SK-N-SH treated with all-trans-retinoic acid at 6 μM for 48 hours (cell line): ENCODE data around the gene CACNA1H.

Source experiments
- ATAC-seq: fragments of 200-7000 bp; cut with Tn5 transposase; 3 replicates; pipeline ENCODE4 v1.9.1; 2020; ENCODE audit warnings: mild to moderate bottlenecking, moderate library complexity
- ARNTL ChIP-seq: fragments of 450-650 bp; formaldehyde crosslinking; IDR thresholded peaks from 2 replicates; pipeline ENCODE4 v1.5.0; 2020; ENCODE audit warnings: low read depth, mild to moderate bottlenecking, moderate library complexity, borderline replicate concordance
- BACH2 ChIP-seq: fragments of 250-450 bp; sonication (Bioruptor Pico); IDR thresholded peaks from 2 replicates; pipeline ENCODE4 v1.9.0; 2021; ENCODE audit warnings: mild to moderate bottlenecking, borderline replicate concordance
- CSDC2 ChIP-seq: fragments of 250-450 bp; sonication (Bioruptor Pico); IDR thresholded peaks from 2 replicates; pipeline ENCODE4 v1.5.0; 2020; ENCODE audit warnings: mild to moderate bottlenecking, moderate library complexity
- ESRRG ChIP-seq: fragments of 250-450 bp; sonication (Bioruptor Pico); IDR thresholded peaks from 2 replicates; pipeline ENCODE4 v1.6.1; 2021; ENCODE audit warnings: mild to moderate bottlenecking
- GLIS3 ChIP-seq: fragments of 250-450 bp; sonication (Bioruptor Pico); IDR thresholded peaks from 2 replicates; pipeline ENCODE4 v1.5.0; 2020; ENCODE audit warnings: mild to moderate bottlenecking, moderate library complexity
- ISL1 ChIP-seq: fragments of 250-450 bp; sonication (Bioruptor Pico); IDR thresholded peaks from 2 replicates; pipeline ENCODE4 v2.1.2; 2022; ENCODE audit warnings: mild to moderate bottlenecking, moderate library complexity
- PPARA ChIP-seq: fragments of 250-450 bp; sonication (Bioruptor Pico); IDR thresholded peaks from 2 replicates; pipeline ENCODE4 v1.5.0; 2020; ENCODE audit warnings: mild to moderate bottlenecking, borderline replicate concordance
- RARB ChIP-seq: fragments of 250-450 bp; sonication (Bioruptor Pico); IDR thresholded peaks from 2 replicates; pipeline ENCODE4 v1.8.0; 2021; ENCODE audit warnings: mild to moderate bottlenecking, moderate library complexity
- SNAI2 ChIP-seq: fragments of 250-450 bp; sonication (Bioruptor Pico); IDR thresholded peaks from 2 replicates; pipeline ENCODE4 v1.5.0; 2020; ENCODE audit warnings: mild to moderate bottlenecking, moderate library complexity
- TCF4 ChIP-seq: fragments of 250-450 bp; sonication (Bioruptor Pico); IDR thresholded peaks from 2 replicates; pipeline ENCODE4 v1.8.0; 2021; ENCODE audit warnings: mild to moderate bottlenecking, moderate library complexity, borderline replicate concordance
- TOX ChIP-seq: fragments of 250-450 bp; sonication (Bioruptor Pico); IDR thresholded peaks from 2 replicates; pipeline ENCODE4 v1.8.0; 2021; ENCODE audit warnings: mild to moderate bottlenecking, moderate library complexity, borderline replicate concordance
- ZC3H10 ChIP-seq: fragments of 250-450 bp; sonication (Bioruptor Pico); IDR thresholded peaks from 2 replicates; pipeline ENCODE4 v1.5.1; 2021; ENCODE audit warnings: mild to moderate bottlenecking, moderate library complexity
- ZFP3 ChIP-seq: fragments of 250-450 bp; sonication (Bioruptor Pico); IDR thresholded peaks from 2 replicates; pipeline ENCODE4 v1.5.0; 2020; ENCODE audit warnings: mild to moderate bottlenecking, moderate library complexity
- ZFP30 ChIP-seq: fragments of 450-650 bp; formaldehyde crosslinking; IDR thresholded peaks from 2 replicates; pipeline ENCODE4 v1.5.0; 2022; ENCODE audit warnings: mild to moderate bottlenecking, moderate library complexity
- ZNF565 ChIP-seq: fragments of 450-650 bp; formaldehyde crosslinking; conservative IDR thresholded peaks from 2 replicates; pipeline ENCODE4 v1.5.0; 2020; ENCODE audit warnings: low read depth, mild to moderate bottlenecking, moderate library complexity
- ZNF70 ChIP-seq: fragments of 450-650 bp; formaldehyde crosslinking; IDR thresholded peaks from 2 replicates; pipeline ENCODE4 v1.5.0; 2020; ENCODE audit warnings: mild to moderate bottlenecking, moderate library complexity
- ZNF8 ChIP-seq: fragments of 450-650 bp; formaldehyde crosslinking; IDR thresholded peaks from 2 replicates; pipeline ENCODE4 v1.5.0; 2020; ENCODE audit warnings: mild to moderate bottlenecking, moderate library complexity
- TF ChIP-seq, protein P1 (sequence below): fragments of 250-450 bp; sonication (Bioruptor Pico); IDR thresholded peaks from 2 replicates; pipeline ENCODE4 v1.8.0; 2020; ENCODE audit warnings: mild to moderate bottlenecking, moderate library complexity, borderline replicate concordance
- TF ChIP-seq, protein P2 (sequence below): fragments of 250-450 bp; sonication (Bioruptor Pico); IDR thresholded peaks from 2 replicates; pipeline ENCODE4 v1.5.1; 2020; ENCODE audit warnings: low read depth, mild to moderate bottlenecking, moderate library complexity
- TF ChIP-seq, protein P3 (sequence below): fragments of 250-450 bp; sonication (Bioruptor Pico); IDR thresholded peaks from 2 replicates; pipeline ENCODE4 v1.5.0; 2020; ENCODE audit warnings: mild to moderate bottlenecking, moderate library complexity
- TF ChIP-seq, protein P4 (sequence below): fragments of 250-450 bp; sonication (Bioruptor Pico); IDR thresholded peaks from 2 replicates; pipeline ENCODE4 v1.8.0; 2021; ENCODE audit warnings: low read depth, mild to moderate bottlenecking, moderate library complexity, borderline replicate concordance
- TF ChIP-seq, protein P5 (sequence below): fragments of 250-450 bp; sonication (Bioruptor Pico); IDR thresholded peaks from 2 replicates; pipeline ENCODE4 v1.5.1; 2021; ENCODE audit warnings: mild to moderate bottlenecking, moderate library complexity

CACNA1H gene

DNA sequence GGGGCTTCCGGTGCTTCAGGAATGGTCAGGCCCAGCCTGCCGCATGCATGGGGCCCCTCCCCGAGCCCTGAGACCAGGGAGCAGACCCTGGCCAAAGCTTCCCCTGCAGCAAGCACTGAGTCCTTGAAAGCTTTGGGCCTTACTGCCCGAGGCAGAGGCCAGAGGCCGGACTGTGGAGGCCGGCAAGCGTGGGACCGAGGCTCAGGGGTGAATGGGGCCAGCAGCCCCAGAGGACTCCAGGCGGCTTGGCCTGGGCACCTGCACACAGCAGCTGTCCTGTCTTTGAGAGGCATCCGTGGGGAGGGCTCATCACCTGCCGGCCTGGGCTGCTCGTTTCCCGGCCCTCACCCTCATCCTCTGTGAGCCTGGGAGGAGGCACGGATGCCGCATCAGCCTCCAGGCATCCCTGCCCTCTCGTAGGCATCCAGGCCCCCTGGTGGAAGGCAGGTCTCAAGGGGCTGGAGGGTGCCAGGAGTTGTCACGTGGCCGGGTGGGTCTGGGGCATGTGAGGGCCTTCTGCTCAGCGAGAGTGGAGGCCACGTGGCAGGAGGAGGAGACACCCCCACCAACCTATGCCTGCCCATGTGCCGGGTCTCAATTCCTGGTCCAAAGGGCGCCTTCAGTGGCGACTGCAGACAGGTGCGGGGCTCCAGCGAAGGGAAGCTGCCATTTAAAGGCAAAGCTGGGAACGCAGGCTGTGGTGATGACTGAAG lies 31.4 kb downstream of the CACNA1H start:
- TF ChIP-seq BACH2 (CRISPR knock-in tag) (no peak), ISL1 (CRISPR knock-in tag) (no peak), GLIS3 (CRISPR knock-in tag) (no peak), RARB (CRISPR knock-in tag) (no peak), ZFP30 (CRISPR knock-in tag) (no peak), ZFP3 (CRISPR knock-in tag) (no peak), ZC3H10 (CRISPR knock-in tag) (no peak), TOX (CRISPR knock-in tag) (no peak), ARNTL (CRISPR knock-in tag) (no peak), SNAI2 (CRISPR knock-in tag) (no peak), ZNF8 (CRISPR knock-in tag) (no peak), PPARA (no peak), TCF4 (CRISPR knock-in tag) (no peak), ZNF565 (CRISPR knock-in tag) (no peak), CSDC2 (CRISPR knock-in tag) (no peak), ESRRG (CRISPR knock-in tag) (no peak)
- TF ChIP-seq, protein P1, sequence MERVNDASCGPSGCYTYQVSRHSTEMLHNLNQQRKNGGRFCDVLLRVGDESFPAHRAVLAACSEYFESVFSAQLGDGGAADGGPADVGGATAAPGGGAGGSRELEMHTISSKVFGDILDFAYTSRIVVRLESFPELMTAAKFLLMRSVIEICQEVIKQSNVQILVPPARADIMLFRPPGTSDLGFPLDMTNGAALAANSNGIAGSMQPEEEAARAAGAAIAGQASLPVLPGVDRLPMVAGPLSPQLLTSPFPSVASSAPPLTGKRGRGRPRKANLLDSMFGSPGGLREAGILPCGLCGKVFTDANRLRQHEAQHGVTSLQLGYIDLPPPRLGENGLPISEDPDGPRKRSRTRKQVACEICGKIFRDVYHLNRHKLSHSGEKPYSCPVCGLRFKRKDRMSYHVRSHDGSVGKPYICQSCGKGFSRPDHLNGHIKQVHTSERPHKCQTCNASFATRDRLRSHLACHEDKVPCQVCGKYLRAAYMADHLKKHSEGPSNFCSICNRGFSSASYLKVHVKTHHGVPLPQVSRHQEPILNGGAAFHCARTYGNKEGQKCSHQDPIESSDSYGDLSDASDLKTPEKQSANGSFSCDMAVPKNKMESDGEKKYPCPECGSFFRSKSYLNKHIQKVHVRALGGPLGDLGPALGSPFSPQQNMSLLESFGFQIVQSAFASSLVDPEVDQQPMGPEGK (CRISPR knock-in tag) = no peak
- TF ChIP-seq, protein P2, sequence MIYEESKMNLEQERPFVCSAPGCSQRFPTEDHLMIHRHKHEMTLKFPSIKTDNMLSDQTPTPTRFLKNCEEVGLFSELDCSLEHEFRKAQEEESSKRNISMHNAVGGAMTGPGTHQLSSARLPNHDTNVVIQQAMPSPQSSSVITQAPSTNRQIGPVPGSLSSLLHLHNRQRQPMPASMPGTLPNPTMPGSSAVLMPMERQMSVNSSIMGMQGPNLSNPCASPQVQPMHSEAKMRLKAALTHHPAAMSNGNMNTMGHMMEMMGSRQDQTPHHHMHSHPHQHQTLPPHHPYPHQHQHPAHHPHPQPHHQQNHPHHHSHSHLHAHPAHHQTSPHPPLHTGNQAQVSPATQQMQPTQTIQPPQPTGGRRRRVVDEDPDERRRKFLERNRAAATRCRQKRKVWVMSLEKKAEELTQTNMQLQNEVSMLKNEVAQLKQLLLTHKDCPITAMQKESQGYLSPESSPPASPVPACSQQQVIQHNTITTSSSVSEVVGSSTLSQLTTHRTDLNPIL (CRISPR knock-in tag) = no peak
- TF ChIP-seq, protein P3, sequence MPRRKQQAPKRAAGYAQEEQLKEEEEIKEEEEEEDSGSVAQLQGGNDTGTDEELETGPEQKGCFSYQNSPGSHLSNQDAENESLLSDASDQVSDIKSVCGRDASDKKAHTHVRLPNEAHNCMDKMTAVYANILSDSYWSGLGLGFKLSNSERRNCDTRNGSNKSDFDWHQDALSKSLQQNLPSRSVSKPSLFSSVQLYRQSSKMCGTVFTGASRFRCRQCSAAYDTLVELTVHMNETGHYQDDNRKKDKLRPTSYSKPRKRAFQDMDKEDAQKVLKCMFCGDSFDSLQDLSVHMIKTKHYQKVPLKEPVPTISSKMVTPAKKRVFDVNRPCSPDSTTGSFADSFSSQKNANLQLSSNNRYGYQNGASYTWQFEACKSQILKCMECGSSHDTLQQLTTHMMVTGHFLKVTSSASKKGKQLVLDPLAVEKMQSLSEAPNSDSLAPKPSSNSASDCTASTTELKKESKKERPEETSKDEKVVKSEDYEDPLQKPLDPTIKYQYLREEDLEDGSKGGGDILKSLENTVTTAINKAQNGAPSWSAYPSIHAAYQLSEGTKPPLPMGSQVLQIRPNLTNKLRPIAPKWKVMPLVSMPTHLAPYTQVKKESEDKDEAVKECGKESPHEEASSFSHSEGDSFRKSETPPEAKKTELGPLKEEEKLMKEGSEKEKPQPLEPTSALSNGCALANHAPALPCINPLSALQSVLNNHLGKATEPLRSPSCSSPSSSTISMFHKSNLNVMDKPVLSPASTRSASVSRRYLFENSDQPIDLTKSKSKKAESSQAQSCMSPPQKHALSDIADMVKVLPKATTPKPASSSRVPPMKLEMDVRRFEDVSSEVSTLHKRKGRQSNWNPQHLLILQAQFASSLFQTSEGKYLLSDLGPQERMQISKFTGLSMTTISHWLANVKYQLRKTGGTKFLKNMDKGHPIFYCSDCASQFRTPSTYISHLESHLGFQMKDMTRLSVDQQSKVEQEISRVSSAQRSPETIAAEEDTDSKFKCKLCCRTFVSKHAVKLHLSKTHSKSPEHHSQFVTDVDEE (CRISPR knock-in tag) = no peak
- TF ChIP-seq, all 23 proteins: peak for 0
- peak; percentile 29 for ATAC-seq

DNA sequence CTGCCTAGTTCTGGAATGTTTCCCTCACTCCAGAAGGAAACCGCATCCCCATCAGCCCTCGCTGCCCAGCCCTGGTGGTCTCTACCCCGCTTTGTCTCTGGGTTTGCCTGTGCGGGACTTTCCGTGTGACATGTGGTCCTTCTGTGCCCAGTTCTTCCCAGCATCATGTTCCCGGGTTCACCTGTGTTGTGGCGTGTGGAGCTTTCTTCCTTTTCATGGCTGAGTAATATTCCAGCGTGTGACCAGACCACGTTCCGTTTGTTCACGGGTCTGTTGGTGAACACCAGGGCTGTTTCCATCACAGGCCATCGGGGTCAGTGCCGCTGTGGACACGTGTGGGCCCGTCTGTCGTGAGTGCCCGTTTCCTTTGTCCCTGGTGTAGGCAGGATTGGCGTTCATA lies 32.1 kb downstream of the CACNA1H start:
- no peak for ATAC-seq
- TF ChIP-seq ZNF70 (CRISPR knock-in tag) (no peak), RARB (CRISPR knock-in tag) (no peak), ZC3H10 (CRISPR knock-in tag) (no peak), ZFP3 (CRISPR knock-in tag) (no peak), TCF4 (CRISPR knock-in tag) (no peak), ZFP30 (CRISPR knock-in tag) (no peak), ISL1 (CRISPR knock-in tag) (no peak), GLIS3 (CRISPR knock-in tag) (no peak), ESRRG (CRISPR knock-in tag) (no peak), TOX (CRISPR knock-in tag) (no peak), ZNF8 (CRISPR knock-in tag) (no peak), SNAI2 (CRISPR knock-in tag) (no peak), CSDC2 (CRISPR knock-in tag) (no peak)
- TF ChIP-seq, protein P4, sequence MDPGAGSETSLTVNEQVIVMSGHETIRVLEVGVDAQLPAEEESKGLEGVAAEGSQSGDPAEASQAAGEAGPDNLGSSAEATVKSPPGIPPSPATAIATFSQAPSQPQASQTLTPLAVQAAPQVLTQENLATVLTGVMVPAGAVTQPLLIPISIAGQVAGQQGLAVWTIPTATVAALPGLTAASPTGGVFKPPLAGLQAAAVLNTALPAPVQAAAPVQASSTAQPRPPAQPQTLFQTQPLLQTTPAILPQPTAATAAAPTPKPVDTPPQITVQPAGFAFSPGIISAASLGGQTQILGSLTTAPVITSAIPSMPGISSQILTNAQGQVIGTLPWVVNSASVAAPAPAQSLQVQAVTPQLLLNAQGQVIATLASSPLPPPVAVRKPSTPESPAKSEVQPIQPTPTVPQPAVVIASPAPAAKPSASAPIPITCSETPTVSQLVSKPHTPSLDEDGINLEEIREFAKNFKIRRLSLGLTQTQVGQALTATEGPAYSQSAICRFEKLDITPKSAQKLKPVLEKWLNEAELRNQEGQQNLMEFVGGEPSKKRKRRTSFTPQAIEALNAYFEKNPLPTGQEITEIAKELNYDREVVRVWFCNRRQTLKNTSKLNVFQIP = no peak
- TF ChIP-seq, protein P1 (CRISPR knock-in tag) = no peak
- TF ChIP-seq, protein P5, sequence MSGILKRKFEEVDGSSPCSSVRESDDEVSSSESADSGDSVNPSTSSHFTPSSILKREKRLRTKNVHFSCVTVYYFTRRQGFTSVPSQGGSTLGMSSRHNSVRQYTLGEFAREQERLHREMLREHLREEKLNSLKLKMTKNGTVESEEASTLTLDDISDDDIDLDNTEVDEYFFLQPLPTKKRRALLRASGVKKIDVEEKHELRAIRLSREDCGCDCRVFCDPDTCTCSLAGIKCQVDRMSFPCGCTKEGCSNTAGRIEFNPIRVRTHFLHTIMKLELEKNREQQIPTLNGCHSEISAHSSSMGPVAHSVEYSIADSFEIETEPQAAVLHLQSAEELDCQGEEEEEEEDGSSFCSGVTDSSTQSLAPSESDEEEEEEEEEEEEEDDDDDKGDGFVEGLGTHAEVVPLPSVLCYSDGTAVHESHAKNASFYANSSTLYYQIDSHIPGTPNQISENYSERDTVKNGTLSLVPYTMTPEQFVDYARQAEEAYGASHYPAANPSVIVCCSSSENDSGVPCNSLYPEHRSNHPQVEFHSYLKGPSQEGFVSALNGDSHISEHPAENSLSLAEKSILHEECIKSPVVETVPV (CRISPR knock-in tag) = no peak
- TF ChIP-seq, protein P3 (CRISPR knock-in tag) = no peak
- TF ChIP-seq, protein P2 (CRISPR knock-in tag) = no peak
